Smooth muscle cell (in vitro differentiated cells): ENCODE data around the gene PRKCH. TPM values are rescaled to one million over a fixed set of nuclear protein-coding genes. Genes with fewer than 3 reads are reported as not detected.
A peak's percentile ranks its signal among the peaks of the same experiment; 100 is the strongest.

Source experiments
- DNase-seq: peaks from one replicate; lab custom pipeline; 2025; ENCODE audit not compliant: unreplicated experiment; lab: John Stamatoyannopoulos, UW
- H2AFZ ChIP-seq: fragments of 200-600 bp; sonication (generic); 2 replicates; pipeline ENCODE4 v1.6.0; 2016; ENCODE audit warnings: antibody characterized with exemption, low read depth, mild to moderate bottlenecking
- H3F3A ChIP-seq: fragments of 200-600 bp; sonication (generic); 2 replicates; pipeline ENCODE4 v1.6.0; 2017; ENCODE audit warnings: antibody characterized with exemption, low read depth
- H3K27ac ChIP-seq: fragments of 200-600 bp; sonication (generic); 2 replicates; pipeline ENCODE4 v1.5.1; 2016; ENCODE audit warnings: low read depth, mild to moderate bottlenecking
- H3K27me3 ChIP-seq: fragments of 200-600 bp; sonication (generic); 2 replicates; pipeline ENCODE4 v1.6.1; 2016; ENCODE audit warnings: low read depth, mild to moderate bottlenecking
- H3K36me3 ChIP-seq: fragments of 200-600 bp; sonication (generic); 2 replicates; pipeline ENCODE4 v1.5.1; 2016; ENCODE audit warnings: low read depth
- H3K4me1 ChIP-seq: fragments of 200-600 bp; sonication (generic); 2 replicates; pipeline ENCODE4 v1.5.1; 2016; ENCODE audit warnings: low read depth
- H3K4me2 ChIP-seq: fragments of 200-600 bp; sonication (generic); 2 replicates; pipeline ENCODE4 v1.6.0; 2016; ENCODE audit warnings: mild to moderate bottlenecking
- H3K4me3 ChIP-seq: fragments of 200-600 bp; sonication (generic); 2 replicates; pipeline ENCODE4 v1.5.1; 2016; ENCODE audit warnings: mild to moderate bottlenecking
- H3K79me2 ChIP-seq: fragments of 200-600 bp; sonication (generic); 2 replicates; pipeline ENCODE4 v1.6.0; 2016; ENCODE audit warnings: low read depth, mild to moderate bottlenecking
- H3K9ac ChIP-seq: fragments of 200-600 bp; sonication (generic); 2 replicates; pipeline ENCODE4 v1.6.0; 2016; ENCODE audit warnings: low read depth
- H3K9me3 ChIP-seq: fragments of 200-600 bp; sonication (generic); replicated peaks from 2 replicates; pipeline ENCODE4 v1.5.1; 2016; ENCODE audit warnings: low read depth
- H4K20me1 ChIP-seq: fragments of 200-600 bp; sonication (generic); 2 replicates; pipeline ENCODE4 v1.6.0; 2016; ENCODE audit warnings: low read depth
- CTCF ChIP-seq: fragments of 200-600 bp; sonication (generic); IDR thresholded peaks from 2 replicates; pipeline ENCODE4 v1.5.1; 2017; ENCODE audit warnings: borderline replicate concordance, mild to moderate bottlenecking, antibody characterized with exemption; ENCODE audit not compliant: insufficient read depth, poor library complexity, severe bottlenecking
- WGBS: methylation state at CpG from one replicate; pipeline ENCODE4 v1.1.7; 2016; ENCODE audit warnings: low lambda C conversion rate; 5-methylcytosine and 5-hydroxymethylcytosine counted together
- polyA plus RNA-seq: library from polyadenylated mRNA; unstranded; fragments of >200 nt; fragmentation: Nextera tagmentation; extraction: Ambion mirVana; gene quantifications from 2 replicates; pipeline ENCODE4 v1.2.1, GENCODE V29; 2016
- total RNA-seq: library from RNA; depleted of rRNA; stranded (reverse); fragments of >200 nt; gene quantifications from 2 replicates; pipeline ENCODE4 v1.2.3, GENCODE V29; 2014

The PRKCH gene
- total and polyA plus RNA-seq, 2 experiments from 2014 or later, result 1.5 to 7.6 TPM

- Histone ChIP-seq H3F3A (peaks cover 2% of the 10 kb centered on the region), H3K9me3 (no peaks in the 10 kb centered on the region), H3K4me2 (peak overlapping the region; percentile 55), H3K4me1 (peaks cover 20% of the 10 kb centered on the region), H2AFZ (peak overlapping the region; percentile 35), H3K79me2 (no peaks in the 10 kb centered on the region), H4K20me1 (no peaks in the 10 kb centered on the region), H3K27me3 (no peaks in the 10 kb centered on the region), H3K36me3 (no peaks in the 10 kb centered on the region), H3K9ac (peak overlapping the region; percentile 65), H3K4me3 (no peak overlapping the region), H3K27ac (peak overlapping the region; percentile 79)
- DNase-seq, result no peak
- TF ChIP-seq CTCF, result no peak
- WGBS, result 93% methylated on average over 2 of the region's 2 CpGs
Observed at GRCh38 chr14:61476105-61476753, 154.8 kb downstream of the PRKCH start.

GRCh38 chr14:61476754-61477410 is 155.5 kb downstream of the PRKCH start:
- Histone ChIP-seq H3K4me2 (peak overlapping the region; percentile 55), H3K27me3 (no peaks in the 10 kb centered on the region), H3K9me3 (no peaks in the 10 kb centered on the region), H3K27ac (peak overlapping the region; percentile 79), H3K4me3 (no peak overlapping the region), H3K9ac (peak overlapping the region; percentile 65), H2AFZ (peak overlapping the region; percentile 35), H3K79me2 (no peaks in the 10 kb centered on the region), H3F3A (no peaks in the 10 kb centered on the region), H3K4me1 (peaks cover 20% of the 10 kb centered on the region), H3K36me3 (no peaks in the 10 kb centered on the region), H4K20me1 (no peaks in the 10 kb centered on the region)
- no peak for TF ChIP-seq CTCF
- DNase-seq, result no peak
- WGBS, result 28% methylated on average over 6 of the region's 6 CpGs

GRCh38 chr14:61477712-61478462 is 156.5 kb downstream of the PRKCH start:
- no peak overlapping the region for H3K4me3 ChIP-seq
- no peaks in the 10 kb centered on the region for H3K27me3 ChIP-seq
- peak overlapping the region; percentile 55 for H3K4me2 ChIP-seq
- H3K36me3 ChIP-seq, result no peaks in the 10 kb centered on the region
- no peaks in the 10 kb centered on the region for H3K9me3 ChIP-seq
- WGBS, result 86% methylated on average over 10 of the region's 10 CpGs
- peak overlapping the region; percentile 79 for H3K27ac ChIP-seq
- no peak for DNase-seq
- no peaks in the 10 kb centered on the region for H3K79me2 ChIP-seq
- no peaks in the 10 kb centered on the region for H4K20me1 ChIP-seq
- no peak for TF ChIP-seq CTCF
- H2AFZ ChIP-seq, result no peak overlapping the region
- H3K9ac ChIP-seq, result peak overlapping the region; percentile 65
- H3K4me1 ChIP-seq, result peaks cover 14% of the 10 kb centered on the region
- H3F3A ChIP-seq, result no peaks in the 10 kb centered on the region
